Measurements from ENCODE around the gene KRT36.

Gene KRT36

GRCh38 chr17:41505007-41505808 lies 15.5 kb upstream of the KRT36 start, which contains the start of gene KRT13:
KRT13 (minus strand) TSS chr17:41505612; CDS start chr17:41505550, 62 bp downstream.
- Histone ChIP-seq H3F3A (ENCODE audit: insufficient read depth, low read length) (no peaks in the 10 kb centered on the region), H3K9me3 (ENCODE audit: low read length) (no peaks in the 10 kb centered on the region), H3K4me2 (ENCODE audit: low read length) (no peak within 1 kb of the TSS), H3K27ac (ENCODE audit: low read depth, low read length, poor library complexity, severe bottlenecking) (no peak within 1 kb of the TSS), H3K36me3 (ENCODE audit: insufficient read depth, low read length) (no peaks in the 10 kb centered on the region), H3K27me3 (ENCODE audit: insufficient read depth, low read length) (no peaks in the 10 kb centered on the region; the same call in 1 of the 2 replicates), H3K9ac (ENCODE audit: low read length) (no peak within 1 kb of the TSS), H2AFZ (ENCODE audit: low read length) (no peak within 1 kb of the TSS), H3K4me1 (ENCODE audit: insufficient read depth, low read length, severe bottlenecking) (no peaks in the 10 kb centered on the region), H3K9me2 (ENCODE audit: low read depth, low read length) (no peaks in the 10 kb centered on the region), H3K4me3 (ENCODE audit: low read depth, low read length, poor library complexity, severe bottlenecking) (no peak within 1 kb of the TSS), H3K79me2 (ENCODE audit: insufficient read depth, low read length) (no peaks in the 10 kb centered on the region), H4K20me1 (ENCODE audit: insufficient read depth, low read length) (no peaks in the 10 kb centered on the region)
- TF ChIP-seq CTCF (IDR thresholded peaks at IDR 0.05; ENCODE audit: low read length) (no peak), EZH2 (IDR thresholded peaks at IDR 0.05; ENCODE audit: borderline replicate concordance, low read length) (no peak)

- no peak overlapping the region for H2AFZ ChIP-seq (ENCODE audit: low read length)
- H3K27ac ChIP-seq (ENCODE audit: low read depth, low read length, poor library complexity, severe bottlenecking), result no peak overlapping the region
- no peaks in the 10 kb centered on the region for H3K4me1 ChIP-seq (ENCODE audit: insufficient read depth, low read length, severe bottlenecking)
- TF ChIP-seq EZH2 (IDR thresholded peaks at IDR 0.05; ENCODE audit: borderline replicate concordance, low read length), result no peak
- no peak for TF ChIP-seq CTCF (IDR thresholded peaks at IDR 0.05; ENCODE audit: low read length)
- H3K36me3 ChIP-seq (ENCODE audit: insufficient read depth, low read length), result no peaks in the 10 kb centered on the region
- no peaks in the 10 kb centered on the region for H3K79me2 ChIP-seq (ENCODE audit: insufficient read depth, low read length)
- no peak overlapping the region for H3K4me2 ChIP-seq (ENCODE audit: low read length)
- no peaks in the 10 kb centered on the region for H3F3A ChIP-seq (ENCODE audit: insufficient read depth, low read length)
- H3K9ac ChIP-seq (ENCODE audit: low read length), result no peak overlapping the region
- H4K20me1 ChIP-seq (ENCODE audit: insufficient read depth, low read length), result no peaks in the 10 kb centered on the region
- no peak overlapping the region for H3K4me3 ChIP-seq (ENCODE audit: low read depth, low read length, poor library complexity, severe bottlenecking)
- H3K9me3 ChIP-seq (ENCODE audit: low read length), result no peaks in the 10 kb centered on the region
- H3K27me3 ChIP-seq (ENCODE audit: insufficient read depth, low read length), result no peaks in the 10 kb centered on the region; the same call in 1 of the 2 replicates
- H3K9me2 ChIP-seq (ENCODE audit: low read depth, low read length), result no peaks in the 10 kb centered on the region
Measured at GRCh38 chr17:41504246-41504977, 14.7 kb upstream of the KRT36 start.

DNA sequence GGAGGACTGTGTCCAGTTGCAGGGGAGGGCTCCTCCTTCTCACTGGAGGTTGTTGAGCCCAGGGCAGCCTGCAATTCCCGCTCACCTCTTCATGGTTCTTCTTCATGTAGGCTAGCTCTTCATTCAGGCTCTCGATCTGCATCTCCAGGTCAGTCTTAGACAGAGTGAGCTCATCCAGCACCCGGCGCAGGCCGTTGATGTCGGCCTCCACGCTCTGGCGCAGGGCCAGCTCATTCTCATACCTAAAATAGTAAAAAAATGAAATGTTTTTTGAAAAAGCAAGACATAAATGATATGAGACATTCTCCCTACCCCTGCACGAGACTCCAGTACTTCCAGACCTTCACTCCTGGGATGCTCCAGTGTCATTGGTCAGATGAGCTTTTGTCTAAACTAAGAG lies 13.5 kb upstream of the KRT36 start:
- no peaks in the 10 kb centered on the region; the same call in 1 of the 2 replicates for H3K27me3 ChIP-seq (ENCODE audit: insufficient read depth, low read length)
- no peak overlapping the region for H3K4me3 ChIP-seq (ENCODE audit: low read depth, low read length, poor library complexity, severe bottlenecking)
- H3K9me2 ChIP-seq (ENCODE audit: low read depth, low read length), result no peaks in the 10 kb centered on the region
- H3F3A ChIP-seq (ENCODE audit: insufficient read depth, low read length), result no peaks in the 10 kb centered on the region
- H3K27ac ChIP-seq (ENCODE audit: low read depth, low read length, poor library complexity, severe bottlenecking), result no peak overlapping the region
- H4K20me1 ChIP-seq (ENCODE audit: insufficient read depth, low read length), result no peaks in the 10 kb centered on the region
- H2AFZ ChIP-seq (ENCODE audit: low read length), result no peak overlapping the region
- no peaks in the 10 kb centered on the region for H3K36me3 ChIP-seq (ENCODE audit: insufficient read depth, low read length)
- no peaks in the 10 kb centered on the region for H3K9me3 ChIP-seq (ENCODE audit: low read length)
- H3K4me2 ChIP-seq (ENCODE audit: low read length), result no peak overlapping the region
- H3K9ac ChIP-seq (ENCODE audit: low read length), result no peak overlapping the region
- TF ChIP-seq EZH2 (IDR thresholded peaks at IDR 0.05; ENCODE audit: borderline replicate concordance, low read length), result no peak
- TF ChIP-seq CTCF (IDR thresholded peaks at IDR 0.05; ENCODE audit: low read length), result no peak
- no peaks in the 10 kb centered on the region for H3K4me1 ChIP-seq (ENCODE audit: insufficient read depth, low read length, severe bottlenecking)
- no peaks in the 10 kb centered on the region for H3K79me2 ChIP-seq (ENCODE audit: insufficient read depth, low read length)

Data from OCI-LY1 (cell line).